ENCODE measurements around the gene KLHL25.
A peak's percentile ranks its signal among the peaks of the same experiment; 100 is the strongest.
"Not testable (repeated sequence)": the region's sequence is repeated elsewhere in the genome, so short reads cannot be mapped to it uniquely, and the experiment has no call there.

Gene KLHL25

GRCh38 chr15:85794598-85795336, at the start of gene KLHL25:
Gene KLHL25, minus strand, starts transcription at chr15:85794925. Its CDS starts 25,115 bp downstream, at chr15:85769810.
- DNase-seq = peak; percentile 96

GRCh38 chr15:85840802-85841152, 46.1 kb upstream of the KLHL25 start:
- no peak for DNase-seq

GRCh38 chr15:85840079-85840801, 45.5 kb upstream of the KLHL25 start:
- peak; percentile 75 for DNase-seq

DNA sequence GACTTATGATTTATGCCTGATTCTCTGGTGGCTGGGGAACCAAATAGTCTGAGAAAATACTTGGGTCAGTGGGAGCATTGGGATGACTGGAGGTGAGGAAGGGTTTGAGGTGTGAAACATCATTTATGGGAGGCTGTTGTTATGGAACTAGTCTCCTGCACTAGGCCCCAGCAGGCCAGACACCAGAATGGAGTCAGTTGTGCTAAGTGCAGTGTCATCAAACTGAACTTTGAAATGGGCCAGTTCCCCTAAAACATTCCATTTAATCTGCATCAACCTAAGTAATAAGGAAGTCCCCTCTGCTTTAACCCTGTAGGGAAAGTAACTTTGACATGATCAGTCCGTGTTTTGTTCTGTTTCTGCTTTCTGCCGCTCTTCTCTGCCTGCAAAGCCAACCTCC, 44.9 kb upstream of the KLHL25 start:
- no peak for DNase-seq

DNA sequence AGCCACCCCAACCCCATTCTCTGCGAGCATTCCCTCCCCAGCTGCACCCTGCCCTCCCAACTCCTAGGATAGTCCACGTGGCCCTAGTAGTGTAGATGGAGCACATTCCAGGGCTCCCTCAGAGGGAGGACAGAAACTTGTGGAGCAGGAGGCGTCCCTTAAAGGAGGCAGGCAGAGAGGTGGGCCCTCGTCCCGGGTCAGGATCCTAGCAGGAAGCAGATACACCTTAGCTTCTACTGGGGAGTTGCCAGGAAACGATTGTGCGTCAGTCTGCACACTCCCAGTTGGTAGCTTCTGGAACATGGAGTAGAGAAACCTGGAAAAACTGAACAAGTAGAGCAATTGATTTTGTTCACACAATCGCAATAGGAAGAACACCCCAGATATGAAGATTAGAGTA, 43.9 kb upstream of the KLHL25 start:
- DNase-seq = no peak

DNA sequence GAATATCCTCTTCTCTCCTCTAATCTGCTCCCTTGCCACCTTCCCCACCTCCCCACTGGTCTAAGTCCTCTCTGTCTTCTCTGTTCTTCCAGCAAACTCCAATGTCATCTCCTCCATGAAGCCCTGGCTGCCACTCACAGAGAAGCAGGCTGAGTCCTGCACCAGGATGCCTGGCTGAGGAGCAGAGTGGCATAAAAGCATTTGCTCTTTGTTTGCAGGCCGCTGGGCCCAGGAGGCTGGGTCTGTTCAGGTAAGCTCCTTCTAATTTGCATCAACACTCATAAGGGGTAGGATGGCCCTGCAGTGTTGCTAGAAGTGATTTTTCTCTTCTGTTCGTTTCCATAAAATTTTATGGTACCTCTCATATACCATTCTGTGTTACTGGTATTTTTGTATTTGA, 43.2 kb upstream of the KLHL25 start:
- no peak for DNase-seq

GRCh38 chr15:85837011-85837433, 42.3 kb upstream of the KLHL25 start:
- no peak for DNase-seq

DNA sequence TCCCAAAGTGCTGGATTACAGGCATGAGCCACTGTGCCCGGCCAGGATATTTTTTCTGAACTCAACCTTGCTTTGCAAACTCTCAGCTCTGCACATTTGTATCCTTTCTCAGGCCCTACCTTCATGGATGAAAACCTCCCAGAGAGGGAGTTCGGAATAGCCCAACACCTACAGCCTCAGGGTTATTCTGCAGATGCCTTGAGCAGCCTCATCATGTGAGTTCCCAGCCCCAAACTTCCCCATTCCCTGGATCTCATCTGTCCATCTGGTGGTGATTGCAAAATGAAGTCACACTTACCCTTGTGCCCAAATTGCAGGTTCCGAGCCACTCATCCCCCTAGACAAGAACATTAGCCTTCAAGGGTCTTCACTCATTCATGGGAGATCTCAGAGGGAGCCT, 39.9 kb upstream of the KLHL25 start:
- no peak for DNase-seq

- peak; percentile 20 for DNase-seq
These were observed 37.7 kb upstream of the KLHL25 start for GRCh38 chr15:85832394-85832793.

- DNase-seq = peak; percentile 41
These were observed 36.8 kb upstream of the KLHL25 start for GRCh38 chr15:85831415-85832113.

- not testable (repeated sequence) for DNase-seq
These were observed 35.0 kb upstream of the KLHL25 start for GRCh38 chr15:85829754-85830153.

DNA sequence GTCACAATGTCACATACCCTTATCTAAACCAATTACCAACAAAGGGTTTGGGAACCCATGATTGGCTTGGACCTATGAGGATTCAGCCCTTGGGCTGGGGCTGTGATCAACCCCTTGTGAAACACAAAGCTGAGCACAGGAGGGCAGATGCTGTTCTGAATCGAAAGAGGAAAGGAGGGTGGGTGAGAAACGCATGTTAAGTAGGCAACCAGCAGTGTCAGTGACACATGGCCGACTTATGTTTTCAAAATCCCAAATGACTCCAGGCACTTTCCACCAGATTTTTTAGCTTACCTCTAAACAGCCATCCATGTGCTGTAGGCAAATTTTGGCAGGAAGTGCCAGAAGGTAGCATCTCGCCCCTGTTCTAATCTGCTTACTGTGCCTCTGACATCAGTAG, 34.1 kb upstream of the KLHL25 start:
- no peak for DNase-seq

- DNase-seq = no peak
These were observed 33.4 kb upstream of the KLHL25 start for GRCh38 chr15:85828126-85828525.

DNA sequence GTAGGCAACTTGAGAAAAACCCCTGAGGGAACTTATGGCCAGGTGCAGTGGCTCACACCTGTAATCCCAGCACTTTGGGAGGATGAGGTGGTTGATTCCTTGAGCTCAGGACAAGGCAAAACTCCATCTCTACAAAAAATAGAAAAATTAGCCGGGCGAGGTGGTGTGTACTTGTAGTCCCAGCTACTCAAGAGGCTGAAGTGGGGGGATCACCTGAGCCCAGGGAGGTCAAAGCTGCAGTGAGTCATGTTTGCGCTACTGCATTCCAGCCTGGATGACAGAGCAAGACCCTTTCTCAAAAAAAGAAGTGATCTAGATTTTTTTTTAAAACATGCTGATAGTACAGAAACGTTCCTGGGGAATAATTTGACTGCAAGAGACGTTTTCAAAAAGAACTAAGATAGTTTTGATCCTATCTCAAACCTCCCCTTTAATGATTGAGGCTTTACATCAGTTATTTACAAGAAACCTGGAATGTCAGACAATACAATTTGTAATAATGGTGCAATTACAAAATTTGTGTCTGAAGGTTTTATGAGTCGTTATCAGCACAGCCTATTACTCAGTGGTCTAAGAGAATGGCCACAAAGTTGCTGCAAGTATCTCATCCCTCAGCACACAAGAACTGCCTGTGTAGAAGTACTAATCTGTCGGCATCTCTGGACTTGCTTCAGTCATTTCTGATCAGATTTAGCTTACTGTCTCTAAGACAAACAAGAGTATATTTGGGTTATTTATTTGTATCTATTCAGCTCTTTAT, 32.2 kb upstream of the KLHL25 start:
- DNase-seq = no peak

- no peak for DNase-seq
These were observed 31.0 kb upstream of the KLHL25 start for GRCh38 chr15:85825719-85826118.

GRCh38 chr15:85825118-85825517, 30.4 kb upstream of the KLHL25 start:
- no peak for DNase-seq

- DNase-seq = no peak
These were observed 26.8 kb upstream of the KLHL25 start for GRCh38 chr15:85821545-85821944.

- no peak for DNase-seq
These were observed 25.2 kb upstream of the KLHL25 start for GRCh38 chr15:85819938-85820337.

DNA sequence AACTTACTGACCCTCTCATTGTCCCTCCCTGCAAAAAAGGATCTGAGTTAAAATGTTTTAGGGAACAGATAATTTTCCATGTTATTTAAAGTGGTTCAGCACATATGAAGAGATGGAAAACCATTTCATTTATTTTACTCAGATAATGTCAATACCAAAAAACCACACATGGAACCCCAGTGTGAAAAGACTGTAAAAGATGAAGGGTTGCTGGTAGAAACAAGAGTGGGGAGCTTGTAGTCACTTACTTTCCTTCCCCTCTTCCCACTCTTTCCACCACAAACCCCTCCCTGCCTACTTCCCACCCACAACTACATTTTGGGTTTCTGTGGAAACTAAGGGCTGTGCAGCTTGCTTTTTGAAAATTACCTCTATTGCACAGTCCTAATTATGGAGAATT, 18.5 kb upstream of the KLHL25 start:
- no peak for DNase-seq

GRCh38 chr15:85810075-85810474, 15.3 kb upstream of the KLHL25 start:
- no peak for DNase-seq

- no peak for DNase-seq
These were observed 10.7 kb upstream of the KLHL25 start for GRCh38 chr15:85805420-85805819.

DNA sequence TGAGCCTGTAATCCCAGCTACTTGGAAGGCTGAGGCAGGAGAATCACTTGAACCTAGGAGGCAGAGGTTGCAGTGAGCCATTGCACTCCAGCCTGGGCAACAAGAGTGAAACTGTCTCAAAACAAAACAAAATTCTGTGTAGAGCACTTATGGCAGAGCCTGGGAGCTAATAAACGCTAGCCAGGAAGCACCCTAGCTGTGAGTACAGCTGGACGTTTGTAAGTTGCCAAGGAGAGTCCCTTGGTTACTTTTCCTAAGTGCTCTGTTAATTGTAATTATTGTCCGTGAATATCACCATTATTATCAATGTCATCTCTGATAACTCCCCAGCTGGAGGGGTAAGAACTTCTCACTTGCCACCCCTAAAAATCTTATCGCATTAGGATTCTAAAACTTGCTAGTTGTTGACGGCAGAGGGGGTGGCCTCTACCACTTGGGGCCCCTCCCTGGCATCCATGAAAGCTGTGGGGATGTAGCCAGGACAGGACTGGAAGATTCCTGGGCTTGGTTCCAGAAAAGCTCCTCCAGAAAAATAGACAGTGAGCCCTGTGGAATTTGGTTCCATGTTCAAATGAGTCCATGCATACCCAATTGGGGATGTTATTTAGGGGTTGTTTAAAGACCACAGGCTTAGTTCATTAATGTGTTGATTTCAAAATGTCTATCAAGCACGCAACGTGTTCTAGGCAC, 9.9 kb upstream of the KLHL25 start:
- no peak for DNase-seq

DNA sequence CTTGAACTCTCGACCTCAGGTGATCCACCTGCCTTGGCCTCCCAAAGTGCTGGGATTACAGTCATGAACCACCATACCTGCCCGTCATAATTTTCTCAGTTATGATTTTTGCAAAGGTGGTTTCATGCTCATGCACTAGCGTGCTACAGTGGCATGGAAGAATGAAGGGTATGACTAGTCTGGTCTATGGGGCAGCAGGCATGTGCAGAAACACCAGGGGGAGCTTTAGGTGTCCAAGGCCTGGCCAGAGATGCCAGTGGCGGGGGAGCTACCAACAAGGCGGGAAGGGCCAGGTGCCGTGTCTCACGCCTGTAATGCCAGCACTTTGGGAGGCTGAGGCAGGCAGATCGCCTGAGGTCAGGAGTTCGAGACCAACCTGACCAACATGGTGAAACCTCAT, 7.9 kb upstream of the KLHL25 start:
- not testable (repeated sequence) for DNase-seq

Measured in CD4-positive, alpha-beta T cell treated with Interleukin-17A for 1 hour (primary cell).